Cardiac septum (tissue), 1 donor: ENCODE measurements around the gene ERF. TPM values are rescaled to one million over a fixed set of nuclear protein-coding genes. Genes with fewer than 3 reads are reported as not detected.

Experiments used
- DNase-seq: peaks from one replicate; pipeline ENCODE4 v3.0.0-alpha.2; 2020; ENCODE audit warnings: low spot score
- intact Hi-C: fragments of 100-400 bp; cut with DNase I; formaldehyde crosslinking; loops from one replicate; pipeline ENCODE4 v1.14.0; 2022
- long read RNA-seq: library from polyadenylated mRNA; unstranded; transcript quantifications from one replicate; pipeline ENCODE4 v2.0.0, GENCODE V29; 2021
- total RNA-seq: library from RNA; stranded (reverse); fragmentation: NEBNext Ultra II Directional; extraction: Animal tissue kit (Norgen Biotek cat#: 25700); gene quantifications from one replicate; pipeline ENCODE4 v1.2.1, GENCODE V29; 2021
- donor health status: DM: no; HTN: no; CAD: no.

The ERF gene
- 37.4 TPM for total RNA-seq
- long read RNA-seq, partial matches to known transcripts = 0 of 2 reads
- long read RNA-seq, other reads (novel, unspliced or antisense) = 0 of 2 reads

DNA sequence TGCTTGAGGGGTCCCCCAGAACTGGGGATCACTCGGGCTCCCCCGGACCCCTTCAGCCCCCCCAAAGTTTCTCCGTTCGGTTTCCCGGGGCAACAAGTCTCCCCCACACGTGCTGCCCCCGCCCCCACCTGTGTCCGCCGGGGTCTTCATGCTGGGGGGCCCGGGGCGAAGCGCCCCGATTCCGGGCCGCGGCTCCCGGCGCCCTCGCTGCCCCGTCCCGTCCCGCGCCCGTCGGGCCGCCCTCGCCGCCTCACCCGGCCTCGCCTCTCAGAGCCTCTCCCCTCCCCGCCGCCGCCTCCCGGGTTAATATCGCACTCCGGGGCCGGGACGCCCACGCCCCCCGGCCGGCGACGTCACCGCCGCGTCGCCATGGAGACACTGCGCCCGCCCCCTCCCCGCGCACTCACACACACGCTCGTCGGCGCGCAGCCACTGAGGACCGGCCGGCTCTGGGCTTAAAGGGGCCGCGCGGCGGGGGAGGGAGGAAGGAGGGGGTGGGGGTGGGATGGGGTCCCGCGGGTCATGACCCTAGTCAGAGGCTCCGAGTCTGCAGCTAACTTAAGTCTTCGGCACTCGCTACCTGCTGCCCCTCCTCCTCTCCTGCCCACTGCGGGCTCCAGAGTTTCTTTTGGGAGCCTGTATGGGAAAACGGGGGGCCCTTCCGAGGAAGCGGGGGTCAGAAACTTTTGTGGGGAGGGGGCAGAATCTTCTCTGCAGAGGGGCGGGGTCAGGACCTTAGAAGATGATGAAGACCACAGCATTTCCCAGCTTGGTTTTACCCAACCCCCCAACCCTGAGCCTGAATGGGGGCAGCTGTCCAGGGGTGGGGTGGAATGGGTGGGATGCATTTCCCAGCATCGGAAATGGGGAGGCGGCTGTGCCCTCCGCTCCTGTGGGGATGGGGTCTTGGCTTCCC, at the start of gene ERF:
ERF (minus strand) TSS at position 279 of the 916 bp plus-strand sequence; CDS start at position 150, 129 bp downstream.
- DNase-seq = peak; percentile 98
- intact Hi-C loops = loop anchor here (1.0 kb wide), 1 partner anchor 25 kb away; no protein-coding TSS in a partner anchor

GRCh38 chr19:42303876-42304275, 48.9 kb upstream of the ERF start:
- DNase-seq = no peak
- intact Hi-C loops = no loop called here

- DNase-seq = no peak
- intact Hi-C loops = no loop called here
Observed at GRCh38 chr19:42303101-42303464, 48.2 kb upstream of the ERF start.

- DNase-seq = no peak
- intact Hi-C loops = no loop called here
Observed at GRCh38 chr19:42301646-42302203, 46.8 kb upstream of the ERF start, which contains the start of gene PRR19. Gene PRR19, plus strand, starts transcription at chr19:42302132. Its CDS starts 7,453 bp downstream, at chr19:42309585.

GRCh38 chr19:42297039-42297438, 42.1 kb upstream of the ERF start:
- intact Hi-C loops = no loop called here
- DNase-seq = no peak

DNA sequence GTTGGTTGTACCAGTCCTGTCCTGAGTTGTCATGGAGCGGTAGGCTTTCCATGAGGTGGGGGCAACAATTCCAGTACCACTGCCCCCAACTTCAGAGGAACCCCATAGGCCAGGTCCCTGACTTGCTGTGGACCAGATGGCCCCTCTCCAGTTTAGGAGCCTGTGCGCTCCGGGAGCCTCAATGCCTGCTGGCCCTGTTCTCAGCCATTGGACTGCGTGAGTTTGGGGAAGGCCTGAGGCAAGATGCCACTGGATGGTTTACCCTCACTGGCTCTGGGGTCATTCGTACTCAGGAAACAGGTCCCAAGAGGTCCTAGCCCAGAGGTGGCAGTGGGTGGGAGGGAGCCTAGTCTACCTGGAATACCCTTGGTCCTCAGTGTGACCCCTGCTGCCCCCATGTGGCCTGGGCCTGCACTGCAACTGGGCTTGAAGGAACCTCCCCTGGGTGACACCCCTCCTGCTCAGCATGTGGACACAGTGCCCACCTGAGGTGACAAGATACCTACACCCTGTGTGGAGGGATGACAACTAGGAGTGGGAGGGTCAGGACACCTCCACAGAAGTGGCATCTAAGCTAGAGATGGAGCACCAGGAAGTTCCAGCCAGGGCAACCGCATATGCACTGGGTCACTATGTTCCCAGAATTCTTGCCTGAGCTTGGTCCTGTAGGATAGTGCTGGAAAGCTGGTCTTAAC, 41.0 kb upstream of the ERF start:
- intact Hi-C loops = no loop called here
- DNase-seq = peak; percentile 92

DNA sequence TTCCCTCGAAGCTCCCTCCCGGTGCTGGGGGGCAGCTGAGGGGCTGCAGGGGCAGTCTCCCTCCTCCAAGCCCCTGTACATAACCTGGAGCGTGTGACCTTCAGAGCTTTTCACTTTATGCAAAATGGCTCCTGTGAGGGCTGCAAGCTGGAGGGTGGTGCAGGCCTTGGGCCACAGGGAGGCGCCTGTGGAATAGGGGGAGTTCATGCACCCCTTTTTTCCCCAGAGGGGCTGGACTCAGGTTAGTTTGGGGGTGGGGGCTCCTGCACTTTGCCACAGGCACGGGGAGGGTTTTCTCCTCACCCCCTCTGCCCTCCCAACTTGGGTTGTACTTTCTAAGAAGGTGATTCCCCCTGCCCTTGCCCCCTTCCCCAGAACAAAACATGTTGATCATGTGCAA, 40.4 kb upstream of the ERF start:
- DNase-seq = no peak
- intact Hi-C loops = no loop called here

DNA sequence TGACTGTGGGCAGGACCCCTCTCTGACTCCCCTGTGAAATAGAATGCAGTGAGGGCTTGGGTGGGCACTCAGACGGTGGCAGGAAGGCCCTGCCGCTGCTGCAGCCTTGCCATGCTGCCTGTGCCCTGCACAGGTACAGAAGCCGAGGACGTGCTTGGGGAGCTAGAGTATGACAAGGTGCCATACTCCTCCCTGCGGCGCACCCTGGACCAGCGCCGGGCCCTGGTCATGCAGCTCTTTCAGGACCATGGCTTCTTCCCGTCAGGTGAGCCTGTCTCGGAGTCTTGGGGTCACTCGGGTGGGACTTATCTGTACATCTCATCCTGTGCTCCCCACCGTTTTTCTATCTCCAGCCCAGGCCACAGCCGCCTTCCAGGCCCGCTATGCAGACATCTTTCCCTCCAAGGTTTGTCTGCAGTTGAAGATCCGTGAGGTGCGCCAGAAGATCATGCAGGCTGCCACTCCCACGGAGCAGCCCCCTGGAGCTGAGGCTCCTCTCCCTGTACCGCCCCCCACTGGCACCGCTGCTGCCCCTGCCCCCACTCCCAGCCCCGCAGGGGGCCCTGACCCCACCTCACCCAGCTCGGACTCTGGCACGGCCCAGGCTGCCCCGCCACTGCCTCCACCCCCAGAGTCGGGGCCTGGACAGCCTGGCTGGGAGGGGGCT, 39.7 kb upstream of the ERF start:
- DNase-seq = no peak
- intact Hi-C loops = no loop called here

GRCh38 chr19:42293948-42294347, 39.0 kb upstream of the ERF start:
- intact Hi-C loops = no loop called here
- no peak for DNase-seq

DNA sequence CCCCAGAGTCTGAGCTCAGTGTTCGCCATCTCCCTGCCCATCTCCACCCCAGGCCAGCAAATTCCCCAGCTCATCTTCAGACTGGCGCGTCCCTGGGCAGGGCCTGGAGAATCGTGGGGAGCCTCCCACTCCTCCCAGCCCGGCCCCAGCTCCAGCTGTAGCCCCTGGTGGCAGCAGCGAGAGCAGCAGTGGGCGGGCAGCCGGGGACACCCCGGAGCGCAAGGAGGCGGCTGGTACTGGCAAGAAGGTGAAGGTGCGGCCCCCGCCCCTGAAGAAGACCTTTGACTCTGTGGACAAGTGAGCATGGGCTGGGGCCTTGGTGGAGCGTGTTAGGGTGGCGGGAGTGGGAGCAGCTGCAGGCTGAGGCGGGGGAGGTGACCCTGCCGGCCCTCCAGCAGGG, 38.6 kb upstream of the ERF start:
- intact Hi-C loops = no loop called here
- DNase-seq = no peak

- intact Hi-C loops = no loop called here
- DNase-seq = no peak
Observed at GRCh38 chr19:42292963-42293362, 38.0 kb upstream of the ERF start.

- no peak for DNase-seq
- intact Hi-C loops = no loop called here
Observed at GRCh38 chr19:42292042-42292960, 37.4 kb upstream of the ERF start.

DNA sequence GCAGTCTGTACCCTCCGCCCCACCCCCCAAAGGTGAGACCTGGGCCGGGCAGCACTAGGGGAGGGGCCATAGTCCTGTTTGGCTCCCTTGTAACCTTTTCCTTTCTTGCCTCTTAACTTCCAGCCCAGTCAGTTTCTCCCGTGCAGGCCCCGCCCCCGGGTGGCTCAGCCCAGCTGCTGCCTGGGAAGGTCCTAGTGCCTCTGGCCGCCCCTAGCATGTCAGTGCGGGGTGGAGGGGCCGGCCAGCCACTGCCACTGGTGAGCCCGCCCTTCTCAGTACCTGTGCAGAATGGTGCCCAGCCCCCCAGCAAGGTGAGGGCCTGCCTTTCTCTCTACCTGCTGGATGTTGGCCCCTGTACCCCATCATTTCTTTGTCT, 36.5 kb upstream of the ERF start:
- intact Hi-C loops = no loop called here
- no peak for DNase-seq

DNA sequence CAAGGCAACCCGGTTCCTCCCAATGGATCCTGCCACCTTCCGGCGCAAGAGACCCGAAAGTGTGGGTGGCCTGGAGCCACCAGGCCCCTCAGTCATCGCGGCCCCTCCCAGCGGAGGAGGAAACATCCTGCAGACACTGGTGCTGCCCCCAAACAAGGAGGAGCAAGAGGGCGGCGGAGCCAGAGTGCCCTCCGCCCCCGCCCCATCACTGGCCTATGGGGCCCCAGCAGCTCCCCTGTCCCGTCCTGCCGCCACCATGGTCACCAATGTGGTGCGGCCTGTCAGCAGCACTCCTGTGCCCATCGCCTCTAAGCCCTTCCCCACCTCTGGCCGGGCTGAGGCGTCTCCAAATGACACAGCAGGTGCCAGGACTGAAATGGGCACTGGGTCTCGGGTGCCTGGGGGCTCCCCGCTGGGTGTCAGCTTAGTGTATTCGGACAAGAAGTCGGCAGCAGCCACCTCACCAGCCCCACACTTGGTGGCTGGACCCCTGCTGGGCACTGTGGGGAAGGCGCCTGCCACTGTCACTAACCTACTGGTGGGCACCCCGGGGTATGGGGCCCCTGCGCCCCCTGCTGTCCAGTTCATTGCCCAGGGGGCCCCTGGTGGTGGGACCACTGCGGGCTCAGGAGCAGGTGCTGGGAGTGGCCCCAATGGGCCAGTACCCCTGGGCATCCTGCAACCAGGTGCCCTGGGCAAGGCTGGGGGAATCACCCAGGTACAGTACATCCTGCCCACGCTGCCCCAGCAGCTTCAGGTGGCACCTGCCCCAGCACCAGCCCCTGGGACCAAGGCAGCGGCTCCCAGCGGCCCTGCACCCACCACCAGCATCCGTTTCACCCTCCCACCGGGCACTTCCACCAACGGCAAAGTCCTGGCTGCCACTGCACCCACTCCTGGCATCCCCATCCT, 35.9 kb upstream of the ERF start:
- intact Hi-C loops = no loop called here
- DNase-seq = no peak

DNA sequence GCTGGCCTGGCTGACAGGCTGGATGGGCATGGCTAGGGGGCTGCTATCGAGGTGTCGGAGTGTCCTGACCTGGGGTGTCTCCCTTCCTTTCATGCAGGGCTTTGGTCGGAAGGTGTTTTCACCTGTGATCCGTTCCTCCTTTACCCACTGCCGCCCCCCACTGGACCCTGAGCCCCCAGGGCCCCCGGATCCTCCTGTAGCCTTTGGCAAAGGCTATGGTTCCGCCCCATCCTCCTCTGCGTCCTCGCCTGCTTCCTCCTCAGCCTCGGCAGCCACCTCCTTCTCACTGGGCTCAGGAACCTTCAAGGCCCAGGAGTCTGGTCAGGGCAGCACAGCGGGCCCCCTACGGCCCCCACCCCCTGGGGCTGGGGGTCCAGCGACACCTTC, 35.2 kb upstream of the ERF start:
- DNase-seq = no peak

DNA sequence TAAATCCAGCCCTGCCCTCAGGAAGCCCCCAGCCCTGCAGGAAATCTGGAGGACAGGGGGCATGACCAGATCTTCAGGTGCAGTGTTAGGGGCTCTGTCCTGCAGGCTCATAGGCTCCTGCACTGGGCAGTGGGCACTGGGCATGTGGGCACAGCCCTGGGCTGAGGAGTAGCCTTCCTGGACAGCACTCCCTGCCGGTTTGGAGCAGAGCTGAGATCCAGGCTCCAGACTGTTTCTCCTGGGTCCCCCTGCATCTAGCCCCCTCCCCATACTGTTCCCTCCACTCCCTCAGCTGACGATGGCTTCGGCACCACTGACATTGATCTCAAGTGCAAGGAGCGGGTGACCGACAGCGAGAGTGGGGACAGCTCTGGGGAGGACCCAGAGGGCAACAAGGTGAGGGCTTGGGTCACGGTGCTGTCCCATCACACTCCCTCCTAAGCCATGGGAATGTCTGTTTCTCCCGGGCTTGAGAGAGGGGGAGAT, 34.7 kb upstream of the ERF start:
- intact Hi-C loops = no loop called here
- no peak for DNase-seq

More for the DNA sequence above, 35.2 kb upstream of the ERF start:
- intact Hi-C loops = no loop called here

DNA sequence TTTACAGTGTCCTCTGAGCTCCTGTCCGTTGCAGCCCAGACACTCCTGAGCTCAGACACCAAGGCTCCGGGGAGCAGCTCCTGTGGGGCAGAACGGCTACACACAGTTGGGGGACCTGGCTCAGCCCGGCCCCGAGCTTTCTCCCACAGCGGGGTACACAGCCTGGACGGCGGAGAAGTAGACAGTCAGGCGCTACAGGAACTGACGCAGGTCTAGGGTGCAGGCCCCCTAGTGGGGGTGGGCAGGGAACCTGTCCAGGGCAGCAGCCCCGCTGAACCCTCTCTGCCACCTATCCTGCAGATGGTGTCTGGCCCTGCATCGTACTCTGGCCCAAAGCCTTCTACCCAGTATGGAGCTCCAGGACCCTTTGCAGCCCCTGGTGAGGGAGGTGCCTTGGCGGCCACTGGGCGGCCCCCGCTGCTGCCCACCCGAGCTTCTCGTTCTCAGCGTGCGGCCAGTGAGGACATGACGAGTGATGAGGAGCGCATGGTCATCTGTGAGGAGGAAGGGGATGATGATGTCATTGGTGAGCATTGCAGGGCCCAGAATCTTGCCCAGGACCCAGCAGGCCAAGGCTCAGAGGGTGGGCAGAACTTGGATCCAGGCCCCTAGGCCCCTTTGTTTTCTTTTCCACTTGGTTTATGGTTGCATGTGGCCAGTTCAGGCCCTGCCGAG, 34.1 kb upstream of the ERF start:
- intact Hi-C loops = no loop called here
- no peak for DNase-seq
